HG02973 (cell line): ENCODE measurements around the gene C22orf23.
"Not testable (repeated sequence)": the region's sequence is repeated elsewhere in the genome, so short reads cannot be mapped to it uniquely, and the experiment has no call there.

Experiments
- ATAC-seq: cut with Tn5 transposase; IDR thresholded peaks from one replicate; pipeline ENCODE4 v1.9.1; 2021; ENCODE audit warnings: moderate library complexity; ENCODE audit not compliant: unreplicated experiment

Gene C22orf23

DNA sequence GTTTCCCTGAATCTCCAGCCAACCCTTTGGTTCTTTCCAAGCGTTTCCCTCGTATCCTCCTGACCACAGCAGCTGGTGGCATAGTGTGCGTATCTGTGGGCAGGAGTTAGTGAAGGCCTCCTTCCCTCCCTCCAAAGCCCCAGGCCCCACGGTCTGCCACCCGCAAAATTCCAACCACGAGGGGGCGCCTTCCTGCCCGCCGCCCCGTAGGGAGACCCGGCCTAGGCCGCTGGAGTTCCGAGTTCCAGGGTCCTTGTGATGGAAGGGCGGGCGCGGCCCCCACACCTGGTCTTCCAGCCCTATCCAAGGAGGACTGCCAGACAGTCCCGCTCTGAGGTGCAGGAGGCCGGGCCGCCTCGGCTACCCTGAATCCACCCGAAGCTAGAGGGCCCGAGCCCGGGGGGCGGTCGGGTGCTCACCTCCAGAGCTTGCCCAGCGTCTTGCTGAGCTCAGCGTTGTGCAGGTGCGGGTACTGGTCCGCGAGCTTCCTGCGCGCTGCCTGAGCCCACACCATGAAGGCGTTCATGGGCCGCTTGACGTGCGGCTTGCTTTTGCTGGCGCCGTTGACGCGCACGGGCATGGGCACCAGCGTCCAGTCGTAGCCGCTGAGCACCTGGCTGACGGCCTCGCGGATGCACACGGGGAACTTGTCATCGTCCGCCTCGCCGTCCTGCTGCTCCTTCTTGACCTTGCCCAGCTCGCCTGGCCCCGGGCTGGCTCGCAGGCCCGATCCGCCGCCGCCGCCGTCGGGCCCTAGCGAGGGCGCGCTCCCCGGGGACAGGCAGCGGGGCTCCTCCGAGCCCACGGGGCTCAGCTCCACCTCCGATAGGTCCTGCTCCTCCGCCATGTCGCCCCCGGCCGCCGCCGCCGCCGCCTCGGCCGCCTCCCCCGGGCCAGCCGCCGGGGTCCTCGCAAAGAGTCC, 29.8 kb upstream of the C22orf23 start:
- no peak for ATAC-seq

GRCh38 chr22:37982151-37982785, 28.9 kb upstream of the C22orf23 start:
- ATAC-seq: no peak

DNA sequence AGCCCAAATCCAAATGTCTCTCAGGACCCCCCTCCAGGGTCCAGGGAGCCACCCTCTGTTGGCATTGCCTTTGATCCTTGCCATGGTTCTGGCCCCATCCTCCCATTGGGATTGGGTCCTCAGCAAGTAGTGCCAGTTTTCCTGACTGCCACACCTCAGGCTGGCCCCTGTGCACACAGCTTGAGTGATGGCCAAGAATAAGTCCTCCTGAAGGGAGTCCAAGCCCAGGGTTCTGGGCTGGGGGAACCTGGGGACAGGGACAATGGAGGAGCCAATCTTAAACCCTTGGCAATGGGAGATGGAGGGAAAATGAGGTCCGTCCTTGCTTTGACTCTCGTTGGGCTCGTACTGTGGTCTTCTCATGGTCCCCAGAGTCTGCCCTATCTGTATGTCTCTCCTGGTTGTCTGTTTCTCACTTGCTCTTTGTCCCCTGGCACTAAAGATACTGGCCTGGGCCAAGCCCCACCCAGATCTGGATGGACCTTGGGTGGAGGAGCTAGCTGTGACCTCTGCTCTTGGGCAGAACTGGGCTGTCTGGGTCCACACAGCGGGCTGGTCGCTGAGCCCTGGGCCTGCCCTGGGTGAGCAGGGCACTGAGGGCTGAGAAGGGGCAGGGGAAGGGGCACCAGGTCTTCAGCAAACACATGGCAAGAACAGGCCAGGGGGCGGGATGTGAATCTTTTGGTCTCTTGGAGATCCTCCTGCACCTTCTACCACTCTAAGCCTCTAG, 28.0 kb upstream of the C22orf23 start:
- ATAC-seq: no peak

GRCh38 chr22:37979782-37980181, 26.4 kb upstream of the C22orf23 start:
- ATAC-seq: no peak

GRCh38 chr22:37976547-37976946, 23.1 kb upstream of the C22orf23 start:
- ATAC-seq: no peak

- not testable (repeated sequence) for ATAC-seq
Measured at GRCh38 chr22:37976022-37976421, 22.6 kb upstream of the C22orf23 start.

- no peak for ATAC-seq
Measured at GRCh38 chr22:37975153-37975552, 21.8 kb upstream of the C22orf23 start.

- ATAC-seq: no peak
Measured at GRCh38 chr22:37973271-37974170, 20.1 kb upstream of the C22orf23 start.

GRCh38 chr22:37972527-37972926, 19.1 kb upstream of the C22orf23 start:
- ATAC-seq: no peak

DNA sequence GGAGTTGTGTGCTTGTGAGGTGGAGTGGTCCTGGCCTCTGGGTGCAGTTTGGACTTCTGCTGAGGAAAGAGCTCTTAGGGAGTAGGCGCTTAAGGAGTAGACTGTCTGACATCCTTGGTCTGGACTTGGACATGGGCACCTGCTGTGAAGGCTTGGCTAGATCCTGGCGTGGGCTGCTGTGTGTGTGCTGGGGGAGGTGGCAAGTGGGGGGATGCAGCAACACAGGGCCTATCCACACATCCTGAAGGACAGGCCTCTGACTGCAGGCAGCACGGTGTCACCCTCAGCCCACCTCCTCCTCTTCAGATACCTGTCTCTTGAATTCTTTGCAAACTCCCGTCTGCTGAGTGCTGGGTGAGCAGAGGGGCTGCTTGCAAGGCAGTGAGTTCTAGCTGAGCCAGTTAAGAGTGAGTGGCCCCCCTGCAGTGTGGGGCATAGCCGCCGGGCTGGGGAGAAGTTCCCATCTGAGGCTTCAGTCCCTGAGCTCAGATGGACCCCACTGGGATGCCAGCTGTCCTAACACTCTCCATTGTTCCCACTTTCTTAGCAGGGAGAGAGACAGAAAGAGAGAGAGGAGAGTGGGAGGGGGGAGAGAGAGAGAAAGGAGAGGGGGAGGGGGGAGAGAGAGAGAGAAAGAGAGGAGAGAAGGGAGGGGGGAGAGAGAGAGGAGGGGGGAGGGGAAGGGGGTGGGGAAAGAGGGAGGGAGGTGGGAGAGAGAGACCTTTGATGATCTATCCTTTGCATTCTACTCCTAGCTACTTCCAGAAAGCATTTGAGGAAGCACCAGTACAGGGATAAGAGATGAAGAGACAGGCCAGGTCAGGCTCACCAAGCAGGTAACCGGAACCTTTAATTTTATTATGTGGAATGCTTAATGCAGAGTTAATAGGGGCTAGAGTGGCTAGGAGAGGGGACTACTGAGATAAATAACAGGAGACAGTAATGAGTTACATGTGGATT, 18.4 kb upstream of the C22orf23 start:
- ATAC-seq: no peak

GRCh38 chr22:37970864-37971263, 17.5 kb upstream of the C22orf23 start:
- no peak for ATAC-seq

- no peak for ATAC-seq
Measured at GRCh38 chr22:37968452-37969251, 15.3 kb upstream of the C22orf23 start.

- ATAC-seq: no peak
Measured at GRCh38 chr22:37967637-37968451, 14.4 kb upstream of the C22orf23 start.

DNA sequence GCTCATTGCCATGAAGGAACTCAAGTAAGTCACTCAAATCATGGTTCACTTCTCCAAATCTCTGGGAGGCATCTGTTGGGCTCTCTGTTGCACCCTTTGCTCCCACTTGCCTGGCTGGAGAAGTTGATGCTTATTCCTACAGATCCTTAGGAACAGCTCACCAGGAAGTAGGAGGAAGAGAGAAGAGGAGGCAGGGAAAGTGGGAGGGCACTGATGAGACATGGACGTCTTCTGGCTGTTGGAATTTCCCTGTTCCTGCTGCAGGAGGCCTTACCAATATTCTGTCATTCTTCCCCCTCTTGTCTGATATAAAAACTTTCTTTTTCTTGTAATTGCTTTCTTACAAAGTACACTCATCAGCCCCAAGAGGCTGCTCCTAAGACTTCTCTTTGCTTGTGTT, 13.7 kb upstream of the C22orf23 start:
- ATAC-seq: no peak

DNA sequence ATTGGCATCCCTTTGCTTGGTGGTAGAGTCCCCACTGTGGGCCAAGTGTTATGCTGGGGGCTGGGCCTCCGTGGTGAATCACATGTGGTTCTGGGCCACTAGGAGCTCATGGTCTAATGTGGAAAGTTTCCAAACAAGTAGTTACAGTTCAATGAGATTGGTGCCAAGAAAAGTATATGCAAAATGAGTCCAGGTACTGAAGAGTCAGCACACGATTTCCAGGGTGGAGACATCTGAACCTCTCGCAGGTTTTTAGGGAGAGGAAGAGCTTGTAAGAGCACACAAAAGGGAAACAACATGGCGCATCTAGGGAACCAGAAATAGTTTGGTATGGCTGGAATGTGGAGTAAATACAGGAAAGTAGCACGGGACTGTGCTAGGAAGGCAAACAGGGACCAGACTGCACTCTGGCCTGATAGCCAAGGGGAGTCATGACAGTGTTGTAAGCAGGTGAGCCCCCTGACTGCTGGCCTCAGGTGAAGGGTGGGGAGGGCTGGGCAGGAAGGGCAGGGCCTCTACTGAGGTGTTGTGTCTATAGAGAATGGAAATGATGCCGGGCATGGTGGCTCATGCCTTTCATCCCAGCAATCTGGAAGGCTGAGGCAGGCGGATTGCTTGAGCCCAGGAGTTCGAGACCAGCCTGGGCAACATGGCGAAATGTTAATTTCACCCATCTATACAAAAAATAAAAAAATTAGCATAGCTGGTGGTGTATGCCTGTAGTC, 12.7 kb upstream of the C22orf23 start:
- no peak for ATAC-seq

DNA sequence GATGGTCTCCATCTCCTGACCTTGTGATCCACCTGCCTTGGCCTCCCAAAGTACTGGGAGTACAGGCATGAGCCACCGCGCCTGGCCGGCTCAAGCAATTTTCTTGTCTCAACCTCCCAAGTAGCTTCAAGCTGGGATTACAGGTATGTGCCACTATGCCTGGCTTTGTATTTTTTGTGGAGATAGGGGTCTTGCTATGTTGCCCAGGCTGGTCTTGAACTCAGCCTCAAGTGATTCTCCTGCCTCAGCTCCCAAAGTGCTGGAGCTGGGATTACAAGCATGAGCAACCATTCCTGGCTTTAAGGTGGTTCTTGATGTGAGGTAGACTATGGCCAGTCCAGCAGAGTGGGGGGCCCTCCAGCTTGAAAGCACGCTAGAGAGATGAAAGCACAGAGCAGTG, 7.7 kb upstream of the C22orf23 start:
- no peak for ATAC-seq

DNA sequence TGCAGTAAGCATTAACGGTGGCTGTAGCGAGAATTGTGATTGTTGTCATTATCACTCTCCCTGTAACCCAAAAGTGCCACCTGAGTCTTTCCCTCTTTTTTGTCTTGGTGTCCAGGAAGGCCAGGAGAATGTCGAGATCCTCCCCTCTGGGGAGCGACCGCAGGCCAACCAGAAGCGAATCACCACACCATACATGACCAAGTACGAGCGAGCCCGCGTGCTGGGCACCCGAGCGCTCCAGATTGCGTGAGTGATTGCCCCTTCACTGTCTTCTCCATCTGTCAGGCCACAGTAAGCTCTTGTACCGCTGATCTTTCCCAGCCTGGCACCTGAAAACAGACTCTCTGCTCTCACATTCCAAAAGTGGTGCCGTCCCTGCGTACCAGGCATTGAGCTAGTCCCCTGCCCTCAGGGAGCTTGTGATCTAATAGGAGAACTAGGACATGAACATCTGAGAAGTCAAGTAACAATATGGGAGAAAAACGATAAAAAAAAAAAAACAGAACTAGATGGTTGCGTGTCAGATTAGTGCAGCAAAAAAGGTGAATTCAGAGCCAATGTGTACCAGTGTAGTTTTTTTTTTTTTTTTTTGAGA, 5.9 kb upstream of the C22orf23 start:
- ATAC-seq: no peak
